NCI-H226 (cell line): ENCODE results near the gene MGAT5B.

Experiments
- DNase-seq: peaks from one replicate; pipeline ENCODE4 v3.0.0-alpha.2; 2015

Gene MGAT5B

GRCh38 chr17:76909971-76910760, 42.0 kb downstream of the MGAT5B start:
- DNase-seq: no peak

- DNase-seq: no peak
These were observed 43.3 kb downstream of the MGAT5B start for GRCh38 chr17:76911299-76912017.

GRCh38 chr17:76912421-76913164, 44.4 kb downstream of the MGAT5B start:
- no peak for DNase-seq

- DNase-seq: no peak
These were observed 46.7 kb downstream of the MGAT5B start for GRCh38 chr17:76914937-76915336.

- no peak for DNase-seq
These were observed 47.8 kb downstream of the MGAT5B start for GRCh38 chr17:76915840-76916510.

- DNase-seq: no peak
These were observed 49.6 kb downstream of the MGAT5B start for GRCh38 chr17:76917829-76918228.

DNA sequence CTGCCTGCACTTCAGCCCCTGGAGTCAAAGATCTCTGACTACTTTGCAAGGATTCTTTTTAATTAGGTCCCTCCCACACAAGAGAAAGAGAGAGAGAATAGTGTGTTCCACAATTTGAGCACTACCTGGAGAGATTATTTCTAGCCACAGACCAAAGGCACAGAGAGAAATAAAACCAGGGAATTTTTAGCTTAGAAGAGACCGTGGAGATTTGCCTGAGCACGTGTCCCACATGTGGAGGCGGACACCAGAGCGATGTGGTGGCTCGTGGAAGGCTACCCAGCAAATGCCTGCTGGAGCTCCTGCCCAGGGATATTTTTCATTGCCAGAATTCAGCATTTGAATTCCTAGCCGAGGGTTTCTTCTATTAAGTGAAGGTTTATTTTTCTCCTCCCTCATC, 50.6 kb downstream of the MGAT5B start:
- no peak for DNase-seq

DNA sequence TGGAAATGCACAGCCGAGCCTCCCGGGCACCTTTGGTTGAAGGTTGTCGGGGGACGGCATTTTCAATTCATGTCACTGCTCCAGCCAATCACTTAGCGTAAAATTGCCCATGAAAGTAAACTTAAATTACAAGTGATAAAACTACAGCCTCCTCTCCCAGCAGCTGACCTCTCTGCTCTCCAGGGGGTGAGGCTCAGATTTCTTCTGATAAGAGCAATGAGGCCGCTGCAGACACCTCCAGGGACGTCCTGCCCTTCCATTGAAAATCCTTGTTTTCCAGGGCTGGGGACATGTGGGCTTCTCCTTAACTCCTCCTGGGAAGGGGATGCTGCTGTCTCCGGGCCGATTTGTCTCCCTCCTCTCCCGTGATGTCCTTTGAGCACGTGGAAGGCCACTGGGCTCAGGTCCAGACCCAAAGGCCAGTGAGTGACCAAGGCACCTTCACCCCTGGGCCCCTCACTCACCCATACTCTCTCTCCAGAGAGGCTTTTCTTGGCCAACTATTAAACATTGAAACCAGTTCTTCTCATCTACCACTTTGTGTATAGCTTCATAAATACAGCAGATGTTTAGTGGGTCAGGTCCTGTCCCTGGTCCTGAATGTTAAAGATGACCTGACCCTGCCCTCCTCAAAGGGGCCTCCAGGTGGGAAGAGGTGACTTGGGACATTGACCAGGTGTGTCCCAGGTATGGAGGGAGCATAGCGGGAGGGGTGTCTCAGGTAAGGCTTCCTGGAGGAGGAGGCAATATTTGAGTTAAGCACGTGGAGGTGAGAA, 52.3 kb downstream of the MGAT5B start:
- DNase-seq: no peak

GRCh38 chr17:76921340-76922036, 53.3 kb downstream of the MGAT5B start:
- no peak for DNase-seq

DNA sequence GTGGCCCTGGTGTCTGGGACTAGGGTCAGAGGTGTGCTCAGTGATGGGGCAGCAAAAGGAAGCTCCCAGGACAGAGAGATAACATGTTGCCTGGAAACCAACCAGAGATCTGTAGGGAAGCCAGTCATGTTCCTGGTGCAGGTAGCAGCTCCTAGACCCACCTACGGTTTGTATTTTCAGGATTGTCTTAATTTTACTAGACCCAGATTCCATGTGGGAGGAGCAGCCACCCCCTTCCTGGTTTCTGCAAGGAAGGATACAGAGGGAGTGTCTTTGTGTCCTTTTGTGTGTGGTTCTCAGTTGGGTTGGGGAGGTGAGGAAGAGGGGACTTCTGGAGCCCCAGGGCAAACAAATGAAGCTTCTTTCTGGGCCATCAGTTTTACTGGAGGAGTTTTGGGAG, 53.9 kb downstream of the MGAT5B start:
- no peak for DNase-seq

DNA sequence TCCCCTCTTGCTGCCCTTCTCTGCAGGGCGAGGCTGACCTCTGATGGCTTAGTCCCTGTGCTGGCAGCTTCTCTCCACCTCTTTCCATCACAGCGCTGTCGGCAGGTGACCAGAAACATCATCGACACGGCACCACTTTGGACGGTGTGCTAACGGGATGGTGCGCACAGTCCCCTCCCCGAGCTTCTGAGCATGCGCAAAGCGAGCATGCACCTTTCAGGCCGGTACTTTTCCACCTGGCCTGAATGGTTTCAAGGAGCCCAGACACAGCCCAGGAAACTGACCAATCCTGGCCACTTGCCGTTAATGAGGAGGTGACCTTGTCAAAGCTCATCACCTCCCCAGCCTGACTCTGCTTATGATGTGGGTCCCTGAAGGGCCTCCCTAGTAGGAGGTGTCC, 54.8 kb downstream of the MGAT5B start:
- DNase-seq: no peak

DNA sequence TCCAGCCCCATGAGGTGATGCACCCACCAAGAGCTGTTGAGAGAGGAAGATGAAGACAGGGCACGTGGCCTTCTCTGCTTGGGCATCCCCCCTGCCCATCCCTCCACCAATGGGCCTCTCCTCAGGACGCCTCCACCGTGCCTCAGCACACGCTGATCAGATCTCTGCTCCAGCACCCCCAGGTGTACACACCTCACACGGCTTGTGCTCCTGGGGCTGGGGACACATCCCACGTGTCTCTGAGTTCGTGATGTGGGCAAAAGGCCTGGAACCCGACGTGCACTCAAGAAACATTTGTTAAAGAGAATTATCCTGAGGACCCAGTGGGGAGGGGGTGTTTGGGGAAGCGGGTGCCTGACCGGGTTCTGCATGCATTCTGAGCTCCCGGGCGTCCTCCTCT, 55.3 kb downstream of the MGAT5B start:
- no peak for DNase-seq

GRCh38 chr17:76924345-76925342, 56.4 kb downstream of the MGAT5B start:
- no peak for DNase-seq

GRCh38 chr17:76925441-76925891, 57.3 kb downstream of the MGAT5B start:
- DNase-seq: no peak

GRCh38 chr17:76926237-76926866, 58.1 kb downstream of the MGAT5B start:
- no peak for DNase-seq

GRCh38 chr17:76927577-76927976, 59.4 kb downstream of the MGAT5B start:
- DNase-seq: no peak

- DNase-seq: no peak
These were observed 59.8 kb downstream of the MGAT5B start for GRCh38 chr17:76927982-76928381.

GRCh38 chr17:76929148-76929547, 60.9 kb downstream of the MGAT5B start:
- no peak for DNase-seq

DNA sequence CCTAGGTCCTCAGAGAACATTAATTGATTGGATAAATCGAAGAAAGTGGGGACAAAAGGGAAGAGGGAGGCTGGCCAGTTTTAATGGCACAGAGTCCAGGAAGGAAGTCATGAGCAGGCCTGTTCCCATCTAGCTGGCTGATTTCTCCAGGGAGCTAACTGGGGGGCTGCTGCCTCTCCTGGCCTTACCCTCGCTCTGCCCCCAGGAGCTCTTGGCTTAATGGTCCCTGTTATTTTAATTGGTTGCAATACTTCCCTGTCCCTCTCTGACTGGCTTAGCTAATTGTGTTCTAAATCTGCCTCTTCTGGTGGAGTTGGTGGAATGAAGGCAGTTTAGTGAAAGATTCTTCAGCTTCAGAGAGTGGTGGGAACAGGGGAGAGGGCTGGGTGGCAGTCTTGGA, 61.4 kb downstream of the MGAT5B start:
- DNase-seq: no peak

DNA sequence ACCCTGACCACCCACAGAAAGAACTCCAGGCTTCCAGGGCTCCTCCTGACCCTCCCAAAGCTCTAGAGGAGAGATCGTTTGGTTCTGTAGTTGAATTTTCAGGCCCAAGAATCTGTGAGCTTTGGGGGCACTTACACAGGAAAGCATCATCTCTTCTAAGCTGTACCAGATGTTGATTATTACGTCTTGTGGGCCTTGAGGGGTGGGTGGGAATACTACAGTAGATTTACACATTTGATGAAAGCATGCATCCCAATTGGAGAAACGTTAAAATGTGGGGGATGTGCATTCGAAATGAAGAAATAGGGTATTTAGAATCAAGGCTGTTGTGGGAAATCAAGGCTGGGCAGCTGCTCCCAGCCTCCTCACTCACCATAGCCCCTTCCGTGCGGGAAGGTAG, 61.9 kb downstream of the MGAT5B start:
- DNase-seq: no peak
